ENCODE results near the gene HTR7. TPM values are rescaled to one million over a fixed set of nuclear protein-coding genes. Genes with fewer than 3 reads are reported as not detected.

The HTR7 gene
- total and polyA plus RNA-seq, 10 donors = 0.13 to 1.1 (median 0.73) TPM

DNA sequence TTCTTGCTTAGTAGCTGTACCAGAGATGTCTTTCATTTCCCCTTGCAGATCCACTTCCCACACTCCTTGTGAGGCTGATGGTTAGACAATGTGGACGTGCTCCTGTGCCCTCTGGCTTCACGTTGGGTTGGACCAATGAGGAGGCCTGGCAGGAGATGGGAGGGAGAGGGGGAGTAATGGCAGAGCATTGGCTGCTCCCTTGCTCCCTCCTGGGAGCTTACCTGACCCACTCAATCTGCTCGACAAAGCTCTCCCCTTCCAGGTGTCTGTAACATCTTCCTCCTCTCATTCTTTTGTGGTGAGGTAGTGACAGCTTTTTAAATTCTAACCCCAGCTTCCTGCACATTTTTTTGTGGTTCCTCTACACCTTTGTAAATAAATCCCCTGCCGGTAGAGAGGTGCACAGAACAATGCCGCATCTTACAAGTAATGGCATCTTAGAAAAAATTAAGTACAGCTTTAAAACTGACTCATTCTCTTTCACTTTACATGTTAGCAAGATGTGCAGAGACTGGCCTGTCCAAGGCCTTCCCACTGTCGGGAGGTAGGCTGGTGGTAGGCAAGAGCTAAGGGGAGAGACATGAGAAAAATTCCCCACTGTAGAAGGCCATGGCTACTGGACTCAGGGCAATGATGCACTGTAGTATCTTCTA lies 134.3 kb downstream of the HTR7 start:
- no peak overlapping the region for H3K27ac ChIP-seq
- no peaks in the 10 kb centered on the region for H3K36me3 ChIP-seq
- no peaks in the 10 kb centered on the region for H3K27me3 ChIP-seq (replicated peaks in 1 of 7)
- no peak for DNase-seq
- no peaks in the 10 kb centered on the region for H3K4me1 ChIP-seq
- TF ChIP-seq POLR2A (IDR thresholded peaks at IDR 0.05) = no peak
- intact Hi-C loops (cut with DNase I; ENCODE audit: low total_unique reads) = no loop called here
- no peak overlapping the region for H3K4me3 ChIP-seq
- WGBS, 5 donors = 49 to 59% (median 54%) methylated on average over 6 of the region's 6 CpGs
- no peaks in the 10 kb centered on the region for H3K9me3 ChIP-seq

DNA sequence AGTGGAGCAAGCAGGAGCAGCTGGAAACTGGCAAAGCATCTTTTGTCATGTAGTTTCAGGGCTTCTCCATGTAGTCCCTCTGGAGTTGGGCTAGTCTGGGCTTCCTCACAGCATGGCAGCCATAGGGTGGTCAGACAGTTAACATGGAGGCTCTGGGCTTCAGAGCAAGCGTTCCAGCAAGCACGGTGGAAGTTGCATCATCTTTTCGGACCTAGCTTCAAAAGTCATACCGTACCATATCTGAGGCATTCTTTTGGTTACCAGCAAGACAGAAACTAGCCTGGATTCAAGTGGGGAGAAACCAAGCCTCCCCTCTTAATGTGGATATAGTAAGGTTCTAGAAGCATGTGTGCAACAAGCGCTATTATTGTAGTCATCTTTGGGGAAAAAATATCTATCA lies 135.0 kb downstream of the HTR7 start:
- Histone ChIP-seq H3K4me3 (no peak overlapping the region), H3K9me3 (no peaks in the 10 kb centered on the region), H3K36me3 (no peaks in the 10 kb centered on the region), H3K4me1 (no peaks in the 10 kb centered on the region), H3K27me3 (replicated peaks in 1 of 7) (no peaks in the 10 kb centered on the region), H3K27ac (no peak overlapping the region)
- 81 to 99% (median 92%) methylated on average over 5 of the region's 5 CpGs for WGBS, 5 donors
- intact Hi-C loops (cut with DNase I; ENCODE audit: low total_unique reads) = no loop called here
- no peak for DNase-seq
- TF ChIP-seq, protein P1, sequence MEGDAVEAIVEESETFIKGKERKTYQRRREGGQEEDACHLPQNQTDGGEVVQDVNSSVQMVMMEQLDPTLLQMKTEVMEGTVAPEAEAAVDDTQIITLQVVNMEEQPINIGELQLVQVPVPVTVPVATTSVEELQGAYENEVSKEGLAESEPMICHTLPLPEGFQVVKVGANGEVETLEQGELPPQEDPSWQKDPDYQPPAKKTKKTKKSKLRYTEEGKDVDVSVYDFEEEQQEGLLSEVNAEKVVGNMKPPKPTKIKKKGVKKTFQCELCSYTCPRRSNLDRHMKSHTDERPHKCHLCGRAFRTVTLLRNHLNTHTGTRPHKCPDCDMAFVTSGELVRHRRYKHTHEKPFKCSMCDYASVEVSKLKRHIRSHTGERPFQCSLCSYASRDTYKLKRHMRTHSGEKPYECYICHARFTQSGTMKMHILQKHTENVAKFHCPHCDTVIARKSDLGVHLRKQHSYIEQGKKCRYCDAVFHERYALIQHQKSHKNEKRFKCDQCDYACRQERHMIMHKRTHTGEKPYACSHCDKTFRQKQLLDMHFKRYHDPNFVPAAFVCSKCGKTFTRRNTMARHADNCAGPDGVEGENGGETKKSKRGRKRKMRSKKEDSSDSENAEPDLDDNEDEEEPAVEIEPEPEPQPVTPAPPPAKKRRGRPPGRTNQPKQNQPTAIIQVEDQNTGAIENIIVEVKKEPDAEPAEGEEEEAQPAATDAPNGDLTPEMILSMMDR (IDR thresholded peaks at IDR 0.05 in 8 of 11, conservative IDR thresholded peaks at IDR 0.05 in 3 of 11) = no peak
- TF ChIP-seq POLR2A (IDR thresholded peaks at IDR 0.05) = no peak
- TF ChIP-seq POLR2AphosphoS5 (IDR thresholded peaks at IDR 0.05) = no peak

DNA sequence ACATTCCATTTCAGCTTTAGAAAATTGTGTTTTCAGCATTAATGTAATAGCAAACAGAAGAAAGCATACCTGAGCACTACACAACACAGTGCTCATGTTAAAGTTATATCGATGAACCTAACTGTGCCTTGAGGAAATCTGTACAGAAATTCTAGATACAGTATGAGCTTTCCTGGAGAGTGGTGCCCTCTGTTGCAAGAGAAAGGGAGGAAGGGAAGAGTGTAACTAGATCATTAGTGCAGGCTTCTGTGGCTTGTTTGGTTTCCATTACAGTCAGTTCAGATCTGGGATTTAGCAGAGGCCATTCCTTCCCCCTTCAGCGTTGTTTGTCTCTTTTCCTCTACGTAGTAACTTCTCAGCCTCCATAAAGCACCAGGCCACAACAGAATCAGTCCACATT lies 139.7 kb downstream of the HTR7 start:
- Histone ChIP-seq H3K4me3 (no peak overlapping the region), H3K4me1 (no peaks in the 10 kb centered on the region), H3K9me3 (no peaks in the 10 kb centered on the region), H3K36me3 (no peaks in the 10 kb centered on the region), H3K27ac (no peak overlapping the region), H3K27me3 (replicated peaks in 1 of 7) (no peaks in the 10 kb centered on the region)
- DNase-seq = no peak
- intact Hi-C loops (cut with DNase I; ENCODE audit: low total_unique reads) = no loop called here
- TF ChIP-seq POLR2A (IDR thresholded peaks at IDR 0.05) (no peak), POLR2AphosphoS5 (IDR thresholded peaks at IDR 0.05) (no peak)
- TF ChIP-seq, protein P1 (IDR thresholded peaks at IDR 0.05 in 8 of 11, conservative IDR thresholded peaks at IDR 0.05 in 3 of 11) = no peak
- 60 to 90% (median 84%) methylated on average over 3 of the region's 3 CpGs for WGBS, 5 donors

DNA sequence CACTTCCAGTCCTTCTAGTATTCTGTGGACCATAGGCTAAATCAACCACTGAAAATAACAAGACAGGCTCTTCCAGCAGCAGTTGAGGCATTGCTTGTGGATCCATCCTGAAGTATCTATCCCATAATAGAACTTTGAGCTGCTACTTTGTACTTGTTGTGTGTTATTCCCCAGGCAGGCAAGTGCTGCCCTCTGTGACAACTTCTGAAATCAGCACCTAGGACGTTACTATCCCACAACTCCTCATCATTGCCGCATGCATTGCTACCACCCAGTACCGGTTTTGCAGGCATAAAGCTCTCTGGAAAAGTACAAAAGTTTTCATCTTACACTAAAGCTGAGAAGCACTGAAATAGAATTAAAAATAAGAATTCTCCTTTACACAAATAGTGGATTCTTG lies 145.3 kb downstream of the HTR7 start:
- Histone ChIP-seq H3K36me3 (no peaks in the 10 kb centered on the region), H3K4me1 (no peaks in the 10 kb centered on the region), H3K9me3 (no peaks in the 10 kb centered on the region), H3K27me3 (replicated peaks in 1 of 7) (no peaks in the 10 kb centered on the region), H3K4me3 (no peak overlapping the region), H3K27ac (no peak overlapping the region)
- WGBS, 5 donors = 58 to 74% (median 66%) methylated on average over 3 of the region's 3 CpGs
- TF ChIP-seq POLR2A (IDR thresholded peaks at IDR 0.05) (no peak), POLR2AphosphoS5 (IDR thresholded peaks at IDR 0.05) (no peak)
- TF ChIP-seq, protein P1 (IDR thresholded peaks at IDR 0.05 in 8 of 11, conservative IDR thresholded peaks at IDR 0.05 in 3 of 11) = no peak
- no peak for DNase-seq
- intact Hi-C loops (cut with DNase I; ENCODE audit: low total_unique reads) = no loop called here

DNA sequence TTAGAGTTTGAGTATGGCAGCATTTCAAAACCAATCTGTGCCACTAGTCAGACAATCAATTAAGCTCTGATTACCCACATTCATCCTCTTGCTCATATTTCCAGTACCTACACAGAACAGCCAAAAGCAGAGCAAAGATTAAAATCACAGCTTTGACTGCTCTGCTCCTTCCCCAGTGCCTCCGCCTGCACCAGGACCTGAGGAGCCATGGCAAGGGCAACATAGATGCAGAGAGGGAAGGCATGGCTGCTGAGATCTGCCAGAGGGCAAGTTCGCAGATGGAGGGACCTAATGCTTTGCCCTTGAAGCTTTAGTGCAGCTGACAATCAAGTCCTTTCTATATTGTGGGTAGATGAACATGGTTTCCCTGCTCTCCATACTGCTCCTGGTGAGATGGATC lies 148.1 kb downstream of the HTR7 start:
- TF ChIP-seq POLR2AphosphoS5 (IDR thresholded peaks at IDR 0.05) = no peak
- no peak for TF ChIP-seq POLR2A (IDR thresholded peaks at IDR 0.05)
- TF ChIP-seq, protein P1 (IDR thresholded peaks at IDR 0.05 in 8 of 11, conservative IDR thresholded peaks at IDR 0.05 in 3 of 11) = no peak
- intact Hi-C loops (cut with DNase I; ENCODE audit: low total_unique reads) = no loop called here
- Histone ChIP-seq H3K4me3 (no peak overlapping the region), H3K27me3 (replicated peaks in 1 of 7) (no peaks in the 10 kb centered on the region), H3K9me3 (no peaks in the 10 kb centered on the region), H3K27ac (no peak overlapping the region), H3K4me1 (no peaks in the 10 kb centered on the region), H3K36me3 (no peaks in the 10 kb centered on the region)
- DNase-seq = no peak
- 78 to 95% (median 88%) methylated on average over 2 of the region's 2 CpGs for WGBS, 5 donors
